Breast epithelium (tissue), 4 donors: Measurements from ENCODE around the gene PDSS2. TPM values are rescaled to one million over a fixed set of nuclear protein-coding genes. Genes with fewer than 3 reads are reported as not detected.

Source experiments
- DNase-seq, 2 donors: peaks; one replicate each; pipeline ENCODE4 v3.0.0-alpha.2; 2019; ENCODE audit warnings: low spot score in 2 of 2
- H3K27ac ChIP-seq, 2 donors: fragments of 200-600 bp; sonication (generic) in 1 of 2; one replicate each; pipeline ENCODE4 v1.5.1; 2016 to 2019; ENCODE audit warnings: mild to moderate bottlenecking in 1 of 2
- H3K27me3 ChIP-seq, 2 donors: fragments of 200-600 bp; sonication (generic) in 1 of 2; one replicate each; pipeline versions ENCODE4 v1.5.1 to v1.6.0; 2017 to 2019; ENCODE audit warnings: control low read depth in 1 of 2, mild to moderate bottlenecking in 1 of 2
- H3K36me3 ChIP-seq: fragments of 200-600 bp; one replicate; pipeline ENCODE4 v1.5.1; 2019
- H3K4me1 ChIP-seq, 2 donors: fragments of 200-600 bp; sonication (generic); one replicate each; pipeline ENCODE4 v1.5.1; 2016 to 2019; ENCODE audit warnings: control low read depth in 1 of 2
- H3K4me3 ChIP-seq, 3 donors: fragments of 200-600 bp; sonication (generic); 1 replicate in 2 of 3; 2 replicates in 1 of 3; pipeline ENCODE4 v1.5.1; 2016 to 2019; ENCODE audit warnings: mild to moderate bottlenecking in 3 of 3, moderate library complexity in 2 of 3
- H3K9me3 ChIP-seq, 2 donors: fragments of 200-600 bp; sonication (generic) in 1 of 2; one replicate each; pipeline ENCODE4 v1.5.1; 2016 to 2019; ENCODE audit warnings: control low read depth in 1 of 2
- CTCF ChIP-seq, 3 donors: fragments of 450-650 bp; IDR thresholded peaks; one replicate each; pipeline ENCODE4 v1.5.1; 2016 to 2017; ENCODE audit warnings: antibody characterized with exemption in 3 of 3, mild to moderate bottlenecking in 3 of 3, moderate library complexity in 3 of 3
- POLR2A ChIP-seq: fragments of 450-650 bp; IDR thresholded peaks from one replicate; pipeline ENCODE4 v1.6.1; 2016; ENCODE audit warnings: antibody characterized with exemption, mild to moderate bottlenecking, moderate library complexity
- POLR2AphosphoS5 ChIP-seq, 3 donors: sonication (generic); formaldehyde crosslinking; IDR thresholded peaks; one replicate each; pipeline ENCODE4 v1.6.1; 2017; ENCODE audit warnings: antibody characterized with exemption in 3 of 3
- intact Hi-C: fragments of 100-400 bp; cut with DNase I; formaldehyde crosslinking; loops from one replicate; pipeline ENCODE4 v1.15.1; 2023; ENCODE audit warnings: low total_unique reads
- total RNA-seq, 3 donors: library from RNA; depleted of rRNA; stranded (reverse); fragments of >200 nt; gene quantifications; one replicate each; pipeline ENCODE4 v1.1.0, GENCODE V29; 2016

The PDSS2 gene
- total RNA-seq, 3 donors from 2014 or later: 6.9 to 13.5 (median 11.1) TPM

GRCh38 chr6:107243471-107243870, 215.9 kb downstream of the PDSS2 start:
- Histone ChIP-seq H3K27me3 (no peaks in the 10 kb centered on the region), H3K4me3 (no peak overlapping the region), H3K27ac (no peak overlapping the region), H3K9me3 (no peaks in the 10 kb centered on the region), H3K4me1 (no peaks in the 10 kb centered on the region), H3K36me3 (no peaks in the 10 kb centered on the region)
- no peak for TF ChIP-seq POLR2A
- no peak for TF ChIP-seq CTCF (IDR thresholded peaks at IDR 0.05)
- no peak for TF ChIP-seq POLR2AphosphoS5 (IDR thresholded peaks at IDR 0.05)
- intact Hi-C loops: no loop called here
- no peak for DNase-seq

- Histone ChIP-seq H3K27me3 (no peaks in the 10 kb centered on the region), H3K36me3 (no peaks in the 10 kb centered on the region), H3K27ac (no peak overlapping the region), H3K4me3 (no peak overlapping the region), H3K9me3 (peaks cover 0 to 11% of the 10 kb centered on the region in 2 donors), H3K4me1 (no peaks in the 10 kb centered on the region)
- TF ChIP-seq POLR2AphosphoS5 (IDR thresholded peaks at IDR 0.05) (no peak), POLR2A (no peak), CTCF (IDR thresholded peaks at IDR 0.05) (no peak)
- intact Hi-C loops: no loop called here
- DNase-seq: no peak
Measured at GRCh38 chr6:107237992-107238660, 221.2 kb downstream of the PDSS2 start.

GRCh38 chr6:107235511-107235910, 223.9 kb downstream of the PDSS2 start:
- peaks cover 0 to 11% of the 10 kb centered on the region in 2 donors for H3K9me3 ChIP-seq
- TF ChIP-seq CTCF (IDR thresholded peaks at IDR 0.05) (no peak), POLR2A (no peak), POLR2AphosphoS5 (IDR thresholded peaks at IDR 0.05) (no peak)
- DNase-seq: no peak
- no peak overlapping the region for H3K27ac ChIP-seq
- intact Hi-C loops: no loop called here
- H3K4me1 ChIP-seq: no peaks in the 10 kb centered on the region
- H3K27me3 ChIP-seq: no peaks in the 10 kb centered on the region
- H3K4me3 ChIP-seq: no peak overlapping the region
- no peaks in the 10 kb centered on the region for H3K36me3 ChIP-seq

- Histone ChIP-seq H3K27me3 (no peaks in the 10 kb centered on the region), H3K9me3 (peaks cover 0 to 11% of the 10 kb centered on the region in 2 donors), H3K27ac (no peak overlapping the region), H3K4me3 (no peak overlapping the region), H3K36me3 (no peaks in the 10 kb centered on the region), H3K4me1 (no peaks in the 10 kb centered on the region)
- no peak for TF ChIP-seq POLR2A
- no peak for TF ChIP-seq CTCF (IDR thresholded peaks at IDR 0.05)
- TF ChIP-seq POLR2AphosphoS5 (IDR thresholded peaks at IDR 0.05): no peak
- no peak for DNase-seq
- intact Hi-C loops: no loop called here
Measured at GRCh38 chr6:107235007-107235406, 224.4 kb downstream of the PDSS2 start.

GRCh38 chr6:107231243-107231642, 228.1 kb downstream of the PDSS2 start:
- H3K9me3 ChIP-seq: peaks cover 0 to 4% of the 10 kb centered on the region in 2 donors
- intact Hi-C loops: no loop called here
- H3K36me3 ChIP-seq: no peaks in the 10 kb centered on the region
- DNase-seq: no peak
- no peaks in the 10 kb centered on the region for H3K27me3 ChIP-seq
- no peaks in the 10 kb centered on the region for H3K4me1 ChIP-seq
- no peak overlapping the region for H3K27ac ChIP-seq
- no peak for TF ChIP-seq POLR2A
- no peak for TF ChIP-seq POLR2AphosphoS5 (IDR thresholded peaks at IDR 0.05)
- TF ChIP-seq CTCF (IDR thresholded peaks at IDR 0.05): no peak
- no peak overlapping the region for H3K4me3 ChIP-seq
